NCI-H1436 treated with DMSO at 0.1 percent for 48 hours (cell line): ENCODE data around the gene STK32B.

Experiments used
- DNase-seq: peaks from one replicate; lab custom pipeline; 2025; lab: John Stamatoyannopoulos, UW

The STK32B gene

DNA sequence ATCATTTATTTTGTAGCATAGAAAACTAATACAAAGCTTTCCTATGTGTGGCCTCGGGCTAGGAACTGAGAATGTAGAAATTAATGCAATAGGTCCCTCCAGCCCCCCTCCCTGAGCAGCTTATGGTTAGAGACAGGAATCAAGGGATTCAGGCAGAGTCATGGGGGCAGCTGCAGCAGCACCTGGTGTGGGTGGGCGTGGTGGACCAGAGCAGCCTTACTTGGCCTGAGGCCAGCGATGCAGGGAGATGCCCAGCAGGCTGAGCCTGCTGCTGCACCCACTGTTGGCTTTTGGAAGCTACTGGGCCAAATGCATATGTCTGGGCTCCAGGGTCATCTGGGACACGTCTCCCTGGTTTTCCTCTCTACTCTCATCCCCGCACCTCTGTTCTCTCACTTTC is 74.0 kb downstream of the STK32B start:
- DNase-seq, result no peak

GRCh38 chr4:5126231-5126630 is 75.0 kb downstream of the STK32B start:
- no peak for DNase-seq

DNA sequence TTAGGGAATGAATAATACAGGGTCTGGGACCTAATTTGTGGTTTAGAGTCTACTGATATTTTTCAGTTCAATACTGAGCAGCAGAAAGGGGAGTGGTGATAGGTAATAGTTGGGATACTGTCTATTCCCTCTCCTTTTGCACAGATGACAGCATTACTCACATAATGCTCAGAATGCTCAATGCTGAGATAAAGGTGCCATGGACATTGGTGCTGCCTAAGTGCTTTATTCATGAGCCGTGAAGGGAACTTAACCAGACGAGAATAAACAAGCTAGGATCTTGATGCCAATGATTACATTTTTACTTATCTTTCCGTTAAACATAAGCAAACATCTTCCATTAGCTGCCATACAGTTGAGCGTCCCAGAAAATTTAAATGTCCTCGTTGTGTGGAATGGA is 75.6 kb downstream of the STK32B start:
- no peak for DNase-seq

- no peak for DNase-seq
Observed at GRCh38 chr4:5127556-5127955, 76.3 kb downstream of the STK32B start.

DNA sequence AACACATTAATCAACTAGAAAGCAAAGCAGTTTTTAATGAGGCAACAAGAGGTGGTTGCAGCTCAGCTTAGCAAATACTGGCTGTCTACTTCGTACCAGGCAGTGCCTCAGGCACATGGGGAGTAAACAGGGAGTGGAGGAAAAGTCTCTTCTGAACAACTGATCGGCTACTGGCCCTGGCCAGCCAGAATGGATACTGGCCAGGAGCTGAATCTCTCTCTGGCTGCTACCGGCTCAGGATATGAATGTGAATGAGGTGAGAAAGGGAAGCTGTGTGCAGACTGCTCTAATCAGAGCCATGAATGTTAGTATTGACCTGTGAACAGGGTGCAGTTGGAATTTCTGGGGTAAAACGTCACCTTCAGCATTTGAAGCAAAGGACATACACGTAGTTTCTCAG is 77.3 kb downstream of the STK32B start:
- DNase-seq, result no peak

DNA sequence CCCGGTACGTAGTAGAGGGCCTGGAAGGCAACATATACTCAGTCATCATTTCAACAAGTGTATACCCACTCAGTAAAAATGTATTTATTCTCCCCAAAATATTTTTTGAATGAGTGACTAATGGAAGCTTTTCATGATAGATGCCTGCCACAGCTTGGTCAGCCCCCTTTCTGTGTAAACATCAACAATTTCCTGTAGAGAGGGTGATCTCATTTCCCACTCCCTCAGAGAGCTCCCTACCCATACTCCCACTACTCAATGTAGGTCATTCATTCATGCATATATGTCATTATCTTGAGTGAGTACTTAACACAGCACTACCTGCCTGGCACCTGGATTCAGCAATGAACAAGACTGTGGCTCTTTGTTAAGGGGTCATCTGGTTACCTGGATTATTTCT is 81.9 kb downstream of the STK32B start:
- DNase-seq, result peak; percentile 8

- no peak for DNase-seq
Observed at GRCh38 chr4:5133933-5134594, 82.8 kb downstream of the STK32B start.

DNA sequence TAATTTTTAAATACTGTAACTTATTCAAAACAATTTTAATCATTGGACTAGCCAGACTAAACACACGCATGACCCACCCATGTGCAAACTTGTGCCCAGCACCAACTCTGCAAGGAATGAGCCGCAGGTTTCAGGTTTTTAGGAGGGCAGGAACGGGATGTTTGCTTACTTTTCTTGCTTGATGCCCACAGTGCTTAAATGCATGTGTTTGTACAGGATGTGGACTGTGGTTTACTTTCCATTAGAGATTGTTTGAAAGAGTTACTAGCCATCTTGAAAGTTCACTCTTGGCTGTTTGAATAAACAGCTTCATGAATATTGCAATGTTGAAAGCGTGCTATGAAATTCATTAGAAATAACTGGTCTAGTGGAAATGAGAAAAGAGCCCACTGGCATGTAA is 83.3 kb downstream of the STK32B start:
- DNase-seq, result no peak

GRCh38 chr4:5137226-5137625 is 85.9 kb downstream of the STK32B start:
- no peak for DNase-seq

GRCh38 chr4:5137927-5138326 is 86.6 kb downstream of the STK32B start:
- DNase-seq, result no peak

- DNase-seq, result no peak
Observed at GRCh38 chr4:5138389-5138788, 87.1 kb downstream of the STK32B start.

DNA sequence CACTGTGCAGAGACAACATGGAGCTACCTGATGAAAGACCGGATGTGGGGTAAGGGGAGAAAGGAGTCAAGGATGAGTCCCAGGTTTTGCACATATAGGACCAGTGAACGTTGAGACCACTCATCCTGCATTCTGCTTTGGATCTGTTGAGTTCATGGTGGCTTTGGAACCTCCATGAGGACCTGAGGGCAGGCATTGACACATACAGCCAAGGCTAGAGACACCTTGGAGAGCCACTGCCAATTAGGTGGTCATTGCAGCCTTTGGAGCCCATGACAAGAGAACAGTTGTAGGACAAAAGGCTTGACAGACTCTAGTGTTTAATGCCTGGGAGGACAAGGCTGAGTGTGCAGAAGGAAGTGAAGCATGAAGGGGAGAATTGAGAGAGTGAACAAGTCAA is 87.9 kb downstream of the STK32B start:
- no peak for DNase-seq

GRCh38 chr4:5141802-5142201 is 90.5 kb downstream of the STK32B start:
- no peak for DNase-seq

GRCh38 chr4:5142726-5143125 is 91.4 kb downstream of the STK32B start:
- no peak for DNase-seq

- DNase-seq, result no peak
Observed at GRCh38 chr4:5143306-5143861, 92.1 kb downstream of the STK32B start.

DNA sequence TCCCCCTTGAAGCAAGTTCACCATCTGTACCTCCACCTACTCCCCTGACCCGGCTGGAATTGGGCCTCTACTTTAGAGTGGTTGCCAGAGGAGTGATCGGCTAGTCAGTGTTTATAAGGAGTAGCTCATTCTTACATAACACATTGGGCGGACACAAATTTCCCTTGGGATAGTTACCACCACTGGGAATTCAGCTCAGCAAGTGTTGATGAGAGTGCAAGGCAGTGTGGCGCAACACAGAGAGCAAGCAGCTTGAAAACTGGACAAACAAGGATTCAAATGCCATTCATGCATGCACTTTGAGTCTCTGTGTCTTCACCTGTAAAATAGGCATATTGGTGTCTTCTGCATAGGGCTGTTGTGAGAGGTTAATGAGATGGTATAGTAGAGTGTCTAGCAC is 92.7 kb downstream of the STK32B start:
- DNase-seq, result no peak

DNA sequence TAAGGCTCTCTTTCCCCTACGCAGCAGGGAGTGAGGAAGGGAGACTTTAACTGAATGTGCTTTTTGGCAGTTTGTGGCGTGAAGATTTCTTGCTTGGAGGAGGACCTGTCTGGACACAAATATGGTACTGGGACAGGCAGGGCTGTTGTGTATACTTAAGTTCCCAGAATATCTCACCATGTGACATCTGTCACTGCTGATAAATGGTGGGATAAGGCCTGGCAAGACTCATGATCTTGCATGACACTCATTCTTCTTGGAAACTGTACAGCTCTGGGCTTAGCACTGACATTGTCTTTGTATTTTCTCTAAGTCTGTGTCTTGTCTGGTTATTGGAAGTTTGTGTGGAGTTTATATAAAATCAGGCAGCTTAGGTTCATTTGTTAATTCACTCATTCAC is 93.1 kb downstream of the STK32B start:
- DNase-seq, result no peak

DNA sequence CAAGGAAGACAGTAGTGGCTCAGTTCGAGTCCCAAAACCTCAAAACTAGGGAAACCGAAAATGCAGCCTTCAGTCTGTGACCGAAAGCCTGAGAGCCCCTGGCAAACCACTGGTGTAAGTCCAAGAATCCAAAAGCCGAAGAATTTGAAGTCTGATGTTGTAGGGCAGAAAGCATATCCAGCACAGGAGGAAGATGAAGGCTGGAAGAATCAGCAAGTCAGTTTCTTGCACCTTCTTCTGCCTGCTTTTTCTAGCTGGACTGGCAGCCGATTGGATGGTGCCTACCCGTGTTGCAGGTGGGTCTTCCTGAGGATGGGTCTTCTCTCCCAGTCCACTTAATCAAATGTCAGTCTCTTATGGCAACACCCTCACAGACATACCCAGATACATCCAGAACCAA is 95.0 kb downstream of the STK32B start:
- no peak for DNase-seq

GRCh38 chr4:5152521-5152920 is 101.2 kb downstream of the STK32B start:
- no peak for DNase-seq

- no peak for DNase-seq
Observed at GRCh38 chr4:5156682-5157081, 105.4 kb downstream of the STK32B start.

GRCh38 chr4:5157791-5158770 is 106.8 kb downstream of the STK32B start:
- DNase-seq, result no peak

- DNase-seq, result no peak
Observed at GRCh38 chr4:5158825-5159224, 107.5 kb downstream of the STK32B start.

GRCh38 chr4:5160668-5161067 is 109.4 kb downstream of the STK32B start:
- no peak for DNase-seq
